GM13976 (cell line): ENCODE data around the gene C2orf15.

Source experiments
- DNase-seq: peaks from one replicate; pipeline ENCODE4 v3.0.0; 2012; ENCODE audit warnings: low spot score
- CTCF ChIP-seq: IDR thresholded peaks from 2 replicates; pipeline ENCODE4 v1.5.1; 2012; ENCODE audit warnings: borderline replicate concordance, mild to moderate bottlenecking; ENCODE audit not compliant: insufficient read depth; ENCODE audit errors: extremely low read depth, missing control alignments, control extremely low read depth
- in situ Hi-C: fragments of 300-500 bp; cut with MboI; formaldehyde crosslinking; loops from one replicate; pipeline ENCODE4 v1.12.0; 2022; ENCODE audit warnings: low sequenced_read_pairs, mixed read lengths, inconsistent platforms; ENCODE audit not compliant: unreplicated experiment

C2orf15 gene

GRCh38 chr2:99150706-99151105, 9.2 kb downstream of the C2orf15 start:
- DNase-seq: no peak
- TF ChIP-seq CTCF: no peak
- in situ Hi-C loops: no loop called here

- TF ChIP-seq CTCF: no peak
- no peak for DNase-seq
- in situ Hi-C loops: no loop called here
Observed at GRCh38 chr2:99152199-99152895, 10.8 kb downstream of the C2orf15 start.

GRCh38 chr2:99153921-99154604, 12.6 kb downstream of the C2orf15 start:
- no peak for TF ChIP-seq CTCF
- in situ Hi-C loops: no loop called here
- no peak for DNase-seq

- in situ Hi-C loops: no loop called here
- TF ChIP-seq CTCF: no peak
- DNase-seq: peak; percentile 95
Observed at GRCh38 chr2:99154643-99155536, 13.4 kb downstream of the C2orf15 start, which contains the start of the genes LIPT1 and TSGA10. Gene LIPT1, plus strand, starts transcription at chr2:99154967. Its CDS starts 6,991 bp downstream, at chr2:99161958. Gene TSGA10, minus strand, starts transcription at chr2:99154942. Its CDS starts 45,503 bp downstream, at chr2:99109439.

- DNase-seq: no peak
- in situ Hi-C loops: no loop called here
- TF ChIP-seq CTCF: no peak
Observed at GRCh38 chr2:99156891-99157290, 15.4 kb downstream of the C2orf15 start.

- in situ Hi-C loops: no loop called here
- no peak for TF ChIP-seq CTCF
- DNase-seq: no peak
Observed at GRCh38 chr2:99158599-99158998, 17.1 kb downstream of the C2orf15 start.
